HFF-Myc (cell line): ENCODE measurements around the gene CCDC80.

ENCODE experiments used
- DNase-seq: peaks from one replicate; pipeline ENCODE4 v3.0.0-alpha.2; 2011; ENCODE audit warnings: low read depth; ENCODE audit errors: extremely low read depth
- H3K4me3 ChIP-seq: replicated peaks from 2 replicates; pipeline ENCODE4 v1.5.1; 2011; ENCODE audit warnings: low read depth, mild to moderate bottlenecking, control low read depth, low read length
- CTCF ChIP-seq: IDR thresholded peaks from 2 replicates; pipeline ENCODE4 v1.5.1; 2012; ENCODE audit warnings: mild to moderate bottlenecking, low read depth, low read length, control low read depth; ENCODE audit errors: missing control alignments

CCDC80 gene

GRCh38 chr3:112633757-112634156 lies 7.2 kb downstream of the CCDC80 start:
- TF ChIP-seq CTCF: no peak
- no peak overlapping the region for H3K4me3 ChIP-seq
- DNase-seq: no peak

- no peak for DNase-seq
- H3K4me3 ChIP-seq: no peak overlapping the region
These were observed 7.8 kb downstream of the CCDC80 start for GRCh38 chr3:112633191-112633590.

GRCh38 chr3:112632596-112632995 lies 8.3 kb downstream of the CCDC80 start:
- no peak overlapping the region for H3K4me3 ChIP-seq
- TF ChIP-seq CTCF: no peak
- DNase-seq: no peak

More at GRCh38 chr3:112633191-112633590, 7.8 kb downstream of the CCDC80 start:
- no peak for TF ChIP-seq CTCF

GRCh38 chr3:112631257-112631656 lies 9.7 kb downstream of the CCDC80 start:
- DNase-seq: no peak
- no peak overlapping the region for H3K4me3 ChIP-seq
- no peak for TF ChIP-seq CTCF

GRCh38 chr3:112629425-112629824 lies 11.5 kb downstream of the CCDC80 start:
- TF ChIP-seq CTCF: no peak
- no peak overlapping the region for H3K4me3 ChIP-seq
- DNase-seq: no peak

- DNase-seq: no peak
- TF ChIP-seq CTCF: no peak
- H3K4me3 ChIP-seq: no peak overlapping the region
These were observed 12.9 kb downstream of the CCDC80 start for GRCh38 chr3:112627919-112628466.

GRCh38 chr3:112627419-112627818 lies 13.5 kb downstream of the CCDC80 start:
- no peak overlapping the region for H3K4me3 ChIP-seq
- TF ChIP-seq CTCF: no peak
- DNase-seq: no peak
